Measurements from ENCODE around the gene PPP1R9A. TPM values are rescaled to one million over a fixed set of nuclear protein-coding genes. Genes with fewer than 3 reads are reported as not detected.

Gene PPP1R9A
- total RNA-seq, 1 donor from 2014 or later: 30.6 TPM

DNA sequence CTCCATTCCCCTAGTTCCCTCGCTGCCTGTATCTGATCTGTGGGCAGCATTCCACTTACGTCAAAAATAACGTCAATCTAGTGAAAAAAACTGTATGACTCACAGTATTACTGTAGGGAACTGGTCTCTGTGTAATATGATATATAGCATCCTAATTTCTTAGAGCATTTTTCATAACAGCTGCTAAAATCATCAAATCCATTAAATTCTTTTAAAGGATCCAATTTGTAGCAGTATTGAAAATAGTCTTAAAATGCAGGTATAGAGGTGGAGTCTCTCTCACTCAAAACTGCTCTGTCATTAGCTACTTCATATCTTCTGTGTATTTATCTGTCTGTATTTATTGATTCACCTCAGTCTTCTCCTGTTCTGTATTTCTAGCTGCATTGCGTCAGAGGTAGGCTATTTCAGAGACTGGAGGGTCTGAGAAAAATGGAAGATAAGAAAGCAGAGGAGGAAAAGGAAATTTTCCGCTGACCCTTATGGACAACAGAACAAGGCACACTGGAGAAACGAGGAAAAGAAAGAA is 357.0 kb downstream of the PPP1R9A start:
- TF ChIP-seq, protein P1, sequence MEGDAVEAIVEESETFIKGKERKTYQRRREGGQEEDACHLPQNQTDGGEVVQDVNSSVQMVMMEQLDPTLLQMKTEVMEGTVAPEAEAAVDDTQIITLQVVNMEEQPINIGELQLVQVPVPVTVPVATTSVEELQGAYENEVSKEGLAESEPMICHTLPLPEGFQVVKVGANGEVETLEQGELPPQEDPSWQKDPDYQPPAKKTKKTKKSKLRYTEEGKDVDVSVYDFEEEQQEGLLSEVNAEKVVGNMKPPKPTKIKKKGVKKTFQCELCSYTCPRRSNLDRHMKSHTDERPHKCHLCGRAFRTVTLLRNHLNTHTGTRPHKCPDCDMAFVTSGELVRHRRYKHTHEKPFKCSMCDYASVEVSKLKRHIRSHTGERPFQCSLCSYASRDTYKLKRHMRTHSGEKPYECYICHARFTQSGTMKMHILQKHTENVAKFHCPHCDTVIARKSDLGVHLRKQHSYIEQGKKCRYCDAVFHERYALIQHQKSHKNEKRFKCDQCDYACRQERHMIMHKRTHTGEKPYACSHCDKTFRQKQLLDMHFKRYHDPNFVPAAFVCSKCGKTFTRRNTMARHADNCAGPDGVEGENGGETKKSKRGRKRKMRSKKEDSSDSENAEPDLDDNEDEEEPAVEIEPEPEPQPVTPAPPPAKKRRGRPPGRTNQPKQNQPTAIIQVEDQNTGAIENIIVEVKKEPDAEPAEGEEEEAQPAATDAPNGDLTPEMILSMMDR (IDR thresholded peaks at IDR 0.05): no peak
- ATAC-seq: no peak

DNA sequence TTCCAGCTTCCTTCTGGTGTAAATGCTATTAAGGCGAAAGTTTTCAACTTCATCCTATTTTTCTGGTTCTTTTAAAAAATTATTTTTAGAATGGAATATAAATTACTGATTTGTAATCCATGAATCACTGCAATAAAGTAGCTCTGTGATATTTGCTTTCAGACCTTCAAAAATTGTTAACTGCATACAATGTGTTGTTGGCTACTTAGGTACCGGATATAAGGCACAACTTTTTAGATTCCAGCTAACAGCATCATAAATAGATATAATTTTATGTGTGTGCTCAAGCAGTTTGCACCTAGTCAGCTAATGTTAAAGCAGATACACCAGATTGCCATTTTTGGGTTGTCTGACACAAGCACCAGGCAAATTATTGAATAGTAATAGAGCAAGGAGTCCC is 358.2 kb downstream of the PPP1R9A start:
- Histone ChIP-seq H3K27me3 (no peaks in the 10 kb centered on the region), H3K4me3 (no peak overlapping the region), H3K9me3 (no peaks in the 10 kb centered on the region), H3K36me3 (no peaks in the 10 kb centered on the region), H3K4me1 (no peaks in the 10 kb centered on the region), H3K27ac (no peak overlapping the region)
- ATAC-seq (no peak), DNase-seq (no peak)
- intact Hi-C loops (cut with DNase I): no loop called here
- TF ChIP-seq, protein P1 (IDR thresholded peaks at IDR 0.05): no peak

More for the DNA sequence above, 357.0 kb downstream of the PPP1R9A start:
- Histone ChIP-seq H3K9me3 (no peaks in the 10 kb centered on the region), H3K36me3 (no peaks in the 10 kb centered on the region), H3K4me3 (no peak overlapping the region), H3K4me1 (no peaks in the 10 kb centered on the region), H3K27me3 (no peaks in the 10 kb centered on the region), H3K27ac (no peak overlapping the region)
- no peak for DNase-seq
- intact Hi-C loops (cut with DNase I): no loop called here

DNA sequence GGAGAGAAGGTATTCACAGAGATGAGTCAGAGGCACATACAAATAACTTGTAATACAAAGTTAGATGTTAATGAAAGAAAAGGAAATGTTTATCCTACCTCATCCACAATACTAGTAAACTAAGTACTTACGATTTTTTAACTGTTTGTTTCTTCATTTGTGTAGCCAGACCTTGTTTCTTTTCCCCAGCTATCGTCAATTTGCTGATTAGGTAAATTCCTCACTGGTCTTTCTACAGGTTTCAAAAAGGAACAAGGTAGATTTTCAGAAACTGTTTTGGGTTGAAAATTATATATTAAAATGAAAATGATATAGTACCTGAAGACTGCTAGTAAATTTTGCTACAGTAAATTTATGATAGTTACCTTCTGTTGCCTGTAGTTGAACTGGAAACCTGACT is 360.4 kb downstream of the PPP1R9A start:
- no peak for ATAC-seq
- intact Hi-C loops (cut with DNase I): no loop called here
- H3K9me3 ChIP-seq: no peaks in the 10 kb centered on the region
- H3K4me3 ChIP-seq: no peak overlapping the region
- DNase-seq: no peak
- TF ChIP-seq, protein P1 (IDR thresholded peaks at IDR 0.05): no peak
- no peaks in the 10 kb centered on the region for H3K27me3 ChIP-seq
- H3K4me1 ChIP-seq: no peaks in the 10 kb centered on the region
- H3K36me3 ChIP-seq: no peaks in the 10 kb centered on the region
- H3K27ac ChIP-seq: no peak overlapping the region

DNA sequence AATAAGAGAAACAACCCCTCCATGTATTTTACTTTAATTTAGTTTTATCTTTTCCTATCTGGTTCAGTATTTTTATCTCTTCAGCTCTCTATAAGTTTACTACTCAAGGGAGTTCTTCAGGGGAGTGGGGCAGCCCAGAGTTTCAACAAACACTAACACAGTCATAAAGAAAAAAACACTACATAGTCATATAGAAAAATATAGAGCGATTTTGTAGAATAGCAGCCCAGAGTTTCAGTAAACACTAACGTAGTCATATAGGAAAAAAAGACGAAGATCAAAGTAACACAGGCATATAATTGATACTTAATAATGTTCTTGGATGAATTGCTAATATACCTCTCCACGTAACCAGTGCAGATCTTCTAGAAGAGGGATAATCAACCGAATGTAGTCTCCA is 362.2 kb downstream of the PPP1R9A start:
- ATAC-seq (no peak), DNase-seq (no peak)
- H3K9me3 ChIP-seq: no peaks in the 10 kb centered on the region
- H3K4me3 ChIP-seq: no peak overlapping the region
- no peaks in the 10 kb centered on the region for H3K36me3 ChIP-seq
- TF ChIP-seq, protein P1 (IDR thresholded peaks at IDR 0.05): no peak
- intact Hi-C loops (cut with DNase I): no loop called here
- no peak overlapping the region for H3K27ac ChIP-seq
- no peaks in the 10 kb centered on the region for H3K27me3 ChIP-seq
- H3K4me1 ChIP-seq: no peaks in the 10 kb centered on the region

DNA sequence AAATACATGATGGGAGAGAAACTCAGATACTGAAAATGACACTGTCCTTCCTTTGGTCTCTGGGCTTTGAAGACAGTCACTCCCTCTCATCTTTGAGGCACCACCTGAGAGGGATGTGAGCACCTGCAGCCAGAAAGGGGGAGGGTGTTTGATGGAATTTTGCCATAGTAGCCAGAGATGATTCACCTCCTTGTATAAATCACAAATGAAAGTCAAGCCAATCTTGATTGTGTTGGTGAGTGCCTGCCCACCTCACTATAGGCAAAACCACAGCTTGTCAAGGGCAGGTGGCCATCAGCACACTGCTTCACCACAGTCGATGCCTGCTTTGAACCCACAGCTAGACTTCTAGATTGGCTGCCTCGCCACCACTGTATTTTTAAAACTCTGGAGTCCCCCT is 368.7 kb downstream of the PPP1R9A start:
- H3K4me3 ChIP-seq: no peak overlapping the region
- no peaks in the 10 kb centered on the region for H3K9me3 ChIP-seq
- H3K27me3 ChIP-seq: no peaks in the 10 kb centered on the region
- no peak for DNase-seq
- H3K27ac ChIP-seq: no peak overlapping the region
- ATAC-seq: no peak
- TF ChIP-seq, protein P1 (IDR thresholded peaks at IDR 0.05): no peak
- intact Hi-C loops (cut with DNase I): no loop called here
- no peaks in the 10 kb centered on the region for H3K36me3 ChIP-seq
- H3K4me1 ChIP-seq: no peaks in the 10 kb centered on the region

DNA sequence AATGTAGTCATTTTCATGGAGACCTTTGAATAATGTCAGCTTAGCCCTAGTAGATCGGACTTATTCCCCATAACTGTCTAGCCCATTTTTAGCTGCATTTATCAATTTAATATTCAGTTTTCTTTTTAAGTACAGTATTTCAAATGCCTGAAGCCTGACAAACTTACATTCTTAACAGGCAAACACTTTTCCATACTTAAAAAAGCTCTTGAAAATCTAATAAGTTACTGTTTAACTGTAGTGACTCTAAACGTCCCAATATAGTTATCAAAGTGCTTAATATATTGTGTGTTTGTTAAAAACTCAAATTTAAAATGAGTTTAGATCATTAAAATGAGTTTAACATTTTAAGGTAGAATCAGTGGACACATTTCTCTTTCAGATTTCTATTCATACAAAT is 372.0 kb downstream of the PPP1R9A start:
- Histone ChIP-seq H3K36me3 (no peaks in the 10 kb centered on the region), H3K27ac (no peak overlapping the region), H3K9me3 (no peaks in the 10 kb centered on the region), H3K27me3 (no peaks in the 10 kb centered on the region), H3K4me3 (no peak overlapping the region), H3K4me1 (no peaks in the 10 kb centered on the region)
- no peak for ATAC-seq
- no peak for DNase-seq
- intact Hi-C loops (cut with DNase I): no loop called here
- TF ChIP-seq, protein P1 (IDR thresholded peaks at IDR 0.05): no peak
